ENCODE results near the gene TCERG1L. TPM values are rescaled to one million over a fixed set of nuclear protein-coding genes. Genes with fewer than 3 reads are reported as not detected.

The TCERG1L gene
- total RNA-seq, 1 experiment from 2014 or later = not detected

DNA sequence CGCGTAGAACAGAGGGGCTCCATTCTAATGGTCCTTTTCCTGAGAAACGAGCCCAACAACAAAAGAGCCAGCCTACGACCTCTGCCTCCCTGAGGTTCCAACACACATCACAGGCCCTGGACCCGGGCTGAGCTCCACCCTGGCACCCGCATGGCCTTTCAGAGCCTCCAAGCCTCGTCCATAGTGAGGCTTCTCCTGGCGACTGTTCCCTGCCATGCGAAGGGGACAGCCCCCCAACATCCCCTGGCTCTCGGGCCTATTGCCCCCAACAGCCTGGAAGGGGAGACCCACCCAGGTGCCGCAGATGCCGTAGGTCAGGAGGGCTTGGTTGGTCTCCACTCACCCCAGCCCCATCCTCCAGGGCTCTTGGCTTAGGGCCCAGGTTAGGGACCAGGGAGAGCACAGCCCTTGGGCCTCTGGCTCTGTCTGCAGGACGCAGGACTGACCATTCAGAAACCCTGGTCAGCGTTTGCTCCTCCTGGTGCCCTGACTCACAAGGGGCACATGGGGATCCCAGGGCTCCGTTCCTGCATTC is 91.5 kb downstream of the TCERG1L start:
- Histone ChIP-seq H2AFZ (no peak overlapping the region), H3K79me2 (ENCODE audit: low read depth) (no peaks in the 10 kb centered on the region), H4K20me1 (ENCODE audit: insufficient read depth) (no peaks in the 10 kb centered on the region), H3K9me2 (ENCODE audit: insufficient read depth) (no peaks in the 10 kb centered on the region), H3K9me3 (ENCODE audit: insufficient read depth, low read depth) (no peaks in the 10 kb centered on the region), H3F3A (ENCODE audit: insufficient read depth, low read depth) (no peaks in the 10 kb centered on the region), H3K27ac (no peak overlapping the region), H3K36me3 (ENCODE audit: low read depth) (no peaks in the 10 kb centered on the region), H3K4me1 (replicated peaks; ENCODE audit: insufficient read depth) (no peaks in the 10 kb centered on the region), H3K27me3 (ENCODE audit: insufficient read depth, low read depth) (peaks cover 60% of the 10 kb centered on the region), H3K4me3 (no peak overlapping the region), H3K4me2 (no peak overlapping the region)
- no peak for DNase-seq
- BruUV-seq (replicated peaks) = no TSS peak
- CTCF ChIA-PET = no interaction called here
- intact Hi-C loops (cut with micrococcal nuclease; ENCODE audit: unreplicated experiment) = no loop called here
- POLR2A ChIA-PET (ENCODE audit: unreplicated experiment) = no interaction called here
- TF ChIP-seq, protein P1, sequence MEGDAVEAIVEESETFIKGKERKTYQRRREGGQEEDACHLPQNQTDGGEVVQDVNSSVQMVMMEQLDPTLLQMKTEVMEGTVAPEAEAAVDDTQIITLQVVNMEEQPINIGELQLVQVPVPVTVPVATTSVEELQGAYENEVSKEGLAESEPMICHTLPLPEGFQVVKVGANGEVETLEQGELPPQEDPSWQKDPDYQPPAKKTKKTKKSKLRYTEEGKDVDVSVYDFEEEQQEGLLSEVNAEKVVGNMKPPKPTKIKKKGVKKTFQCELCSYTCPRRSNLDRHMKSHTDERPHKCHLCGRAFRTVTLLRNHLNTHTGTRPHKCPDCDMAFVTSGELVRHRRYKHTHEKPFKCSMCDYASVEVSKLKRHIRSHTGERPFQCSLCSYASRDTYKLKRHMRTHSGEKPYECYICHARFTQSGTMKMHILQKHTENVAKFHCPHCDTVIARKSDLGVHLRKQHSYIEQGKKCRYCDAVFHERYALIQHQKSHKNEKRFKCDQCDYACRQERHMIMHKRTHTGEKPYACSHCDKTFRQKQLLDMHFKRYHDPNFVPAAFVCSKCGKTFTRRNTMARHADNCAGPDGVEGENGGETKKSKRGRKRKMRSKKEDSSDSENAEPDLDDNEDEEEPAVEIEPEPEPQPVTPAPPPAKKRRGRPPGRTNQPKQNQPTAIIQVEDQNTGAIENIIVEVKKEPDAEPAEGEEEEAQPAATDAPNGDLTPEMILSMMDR (conservative IDR thresholded peaks at IDR 0.05) = no peak
- no peak for TF ChIP-seq EZH2 (IDR thresholded peaks at IDR 0.05; ENCODE audit: low read depth)

DNA sequence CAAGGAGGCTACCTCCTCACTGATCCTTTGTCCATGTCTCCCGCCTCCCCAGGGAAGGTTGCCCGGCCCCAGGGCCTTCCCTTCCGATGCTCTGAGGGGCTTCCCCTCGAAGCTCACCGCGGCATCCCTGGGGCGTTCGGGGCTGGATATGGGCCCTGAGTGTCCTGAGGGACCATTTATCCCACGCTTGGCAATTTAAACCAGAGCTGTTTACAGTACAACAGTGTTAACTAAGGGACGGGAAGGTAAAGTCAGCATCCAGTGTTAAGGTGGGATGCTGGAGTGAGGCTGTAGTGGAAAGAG is 92.0 kb downstream of the TCERG1L start:
- no peak overlapping the region for H3K4me3 ChIP-seq
- H3K79me2 ChIP-seq (ENCODE audit: low read depth) = no peaks in the 10 kb centered on the region
- intact Hi-C loops (cut with micrococcal nuclease; ENCODE audit: unreplicated experiment) = no loop called here
- no peaks in the 10 kb centered on the region for H3K36me3 ChIP-seq (ENCODE audit: low read depth)
- TF ChIP-seq, protein P1 (conservative IDR thresholded peaks at IDR 0.05) = no peak
- no peak for TF ChIP-seq EZH2 (IDR thresholded peaks at IDR 0.05; ENCODE audit: low read depth)
- no peak for DNase-seq
- H2AFZ ChIP-seq = no peak overlapping the region
- no peaks in the 10 kb centered on the region for H3F3A ChIP-seq (ENCODE audit: insufficient read depth, low read depth)
- no peaks in the 10 kb centered on the region for H4K20me1 ChIP-seq (ENCODE audit: insufficient read depth)
- H3K9me2 ChIP-seq (ENCODE audit: insufficient read depth) = no peaks in the 10 kb centered on the region
- H3K27me3 ChIP-seq (ENCODE audit: insufficient read depth, low read depth) = peaks cover 61% of the 10 kb centered on the region
- no peaks in the 10 kb centered on the region for H3K4me1 ChIP-seq (replicated peaks; ENCODE audit: insufficient read depth)
- no peak overlapping the region for H3K4me2 ChIP-seq
- CTCF ChIA-PET = no interaction called here
- BruUV-seq (replicated peaks) = no TSS peak
- no peaks in the 10 kb centered on the region for H3K9me3 ChIP-seq (ENCODE audit: insufficient read depth, low read depth)
- no peak overlapping the region for H3K27ac ChIP-seq
- POLR2A ChIA-PET (ENCODE audit: unreplicated experiment) = no interaction called here

DNA sequence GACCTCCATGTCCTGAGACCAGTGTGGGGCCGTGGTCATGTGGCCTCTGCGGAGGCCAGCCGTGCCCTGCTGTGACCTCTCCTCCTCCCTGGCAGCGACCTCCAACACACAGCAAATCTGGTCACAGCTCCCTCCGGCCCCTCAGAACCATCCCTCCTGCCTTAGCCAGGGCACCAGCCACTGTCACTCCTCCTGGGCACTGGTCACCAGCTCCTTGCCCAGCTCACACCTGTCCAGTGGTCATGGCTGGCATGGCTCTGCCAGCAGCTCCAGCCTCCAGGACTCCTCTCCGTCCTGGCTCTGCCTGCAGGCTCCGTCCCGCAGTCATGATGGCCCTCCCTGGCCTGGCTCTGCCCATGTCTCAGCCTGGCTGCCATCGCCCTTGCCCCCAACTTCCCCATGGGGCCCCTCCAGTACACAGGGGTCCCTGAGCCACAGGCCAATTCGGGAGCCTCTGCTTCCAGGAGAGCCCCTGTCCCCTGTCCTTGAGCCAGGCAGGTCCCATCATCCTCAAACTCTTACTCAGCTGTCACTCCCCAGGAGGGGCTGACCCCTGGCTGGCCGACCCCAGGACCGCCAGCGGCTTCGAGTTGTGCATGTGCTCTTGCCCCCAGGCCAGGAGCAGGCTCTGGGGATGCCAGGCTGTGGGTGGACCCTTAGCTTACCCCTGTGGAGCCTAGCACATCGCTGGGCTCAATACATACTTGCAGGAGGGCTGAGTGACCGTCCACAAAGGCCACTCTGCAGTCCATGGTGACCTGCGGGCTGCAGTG is 92.5 kb downstream of the TCERG1L start:
- BruUV-seq (replicated peaks) = no TSS peak
- TF ChIP-seq EZH2 (IDR thresholded peaks at IDR 0.05; ENCODE audit: low read depth) = no peak
- TF ChIP-seq, protein P1 (conservative IDR thresholded peaks at IDR 0.05) = no peak

More for the DNA sequence above, 92.5 kb downstream of the TCERG1L start:
- Histone ChIP-seq H3F3A (ENCODE audit: insufficient read depth, low read depth) (no peaks in the 10 kb centered on the region), H3K27ac (no peak overlapping the region), H3K9me2 (ENCODE audit: insufficient read depth) (no peaks in the 10 kb centered on the region), H3K36me3 (ENCODE audit: low read depth) (no peaks in the 10 kb centered on the region), H3K4me2 (no peak overlapping the region), H2AFZ (no peak overlapping the region), H3K4me1 (replicated peaks; ENCODE audit: insufficient read depth) (no peaks in the 10 kb centered on the region), H3K27me3 (ENCODE audit: insufficient read depth, low read depth) (peaks cover 63% of the 10 kb centered on the region), H4K20me1 (ENCODE audit: insufficient read depth) (no peaks in the 10 kb centered on the region), H3K4me3 (no peak overlapping the region), H3K79me2 (ENCODE audit: low read depth) (no peaks in the 10 kb centered on the region), H3K9me3 (ENCODE audit: insufficient read depth, low read depth) (no peaks in the 10 kb centered on the region)
- ChIA-PET POLR2A (ENCODE audit: unreplicated experiment) (no interaction called here), CTCF (no interaction called here)
- intact Hi-C loops (cut with micrococcal nuclease; ENCODE audit: unreplicated experiment) = no loop called here
- DNase-seq = no peak

All from PC-9 (cell line).